KMS-11 (cell line): ENCODE measurements around the gene RBM6.

Source experiments
- H2AFZ ChIP-seq: fragments of 200-600 bp; sonication (generic); 2 replicates; pipeline ENCODE4 v1.6.1; 2016; ENCODE audit warnings: antibody characterized with exemption, mixed run types, low read depth
- H3K27ac ChIP-seq: fragments of 200-600 bp; sonication (generic); 2 replicates; pipeline ENCODE4 v1.6.1; 2016; ENCODE audit warnings: mild to moderate bottlenecking, mixed run types
- H3K27me3 ChIP-seq: fragments of 200-600 bp; sonication (generic); 2 replicates; pipeline ENCODE4 v1.6.1; 2017; ENCODE audit warnings: mild to moderate bottlenecking, low read depth, mixed run types, moderate library complexity; ENCODE audit not compliant: insufficient read depth
- H3K36me3 ChIP-seq: fragments of 200-600 bp; sonication (generic); 2 replicates; pipeline ENCODE4 v1.6.1; 2017; ENCODE audit warnings: mild to moderate bottlenecking, mixed run types; ENCODE audit not compliant: insufficient read depth
- H3K4me1 ChIP-seq: fragments of 200-600 bp; sonication (generic); 2 replicates; pipeline ENCODE4 v1.6.1; 2016; ENCODE audit warnings: mild to moderate bottlenecking, low read depth, mixed run types; ENCODE audit not compliant: poor library complexity, severe bottlenecking
- H3K4me2 ChIP-seq: fragments of 200-600 bp; sonication (generic); 2 replicates; pipeline ENCODE4 v1.7.0; 2016; ENCODE audit warnings: mild to moderate bottlenecking, mixed run types
- H3K4me3 ChIP-seq: fragments of 200-600 bp; sonication (generic); IDR thresholded peaks from 2 replicates; pipeline ENCODE4 v1.6.1; 2017; ENCODE audit warnings: low read depth, low read length, mixed read lengths; ENCODE audit not compliant: insufficient read depth
- H3K79me2 ChIP-seq: fragments of 200-600 bp; sonication (generic); 2 replicates; pipeline ENCODE4 v1.6.1; 2016; ENCODE audit warnings: low read depth, mixed run types; ENCODE audit not compliant: insufficient read depth
- H3K9ac ChIP-seq: fragments of 200-600 bp; sonication (generic); 2 replicates; pipeline ENCODE4 v1.6.1; 2016; ENCODE audit warnings: mild to moderate bottlenecking, mixed run types
- H4K20me1 ChIP-seq: fragments of 200-600 bp; sonication (generic); 2 replicates; pipeline ENCODE4 v1.6.1; 2016; ENCODE audit warnings: mild to moderate bottlenecking, mixed run types; ENCODE audit not compliant: insufficient read depth
- TF ChIP-seq, protein P1 (sequence below): fragments of 200-600 bp; sonication (generic); conservative IDR thresholded peaks from 2 replicates; pipeline ENCODE4 v1.6.1; 2017; ENCODE audit warnings: low read depth, mild to moderate bottlenecking, antibody characterized with exemption, low read length, moderate library complexity, mixed read lengths

RBM6 gene

DNA sequence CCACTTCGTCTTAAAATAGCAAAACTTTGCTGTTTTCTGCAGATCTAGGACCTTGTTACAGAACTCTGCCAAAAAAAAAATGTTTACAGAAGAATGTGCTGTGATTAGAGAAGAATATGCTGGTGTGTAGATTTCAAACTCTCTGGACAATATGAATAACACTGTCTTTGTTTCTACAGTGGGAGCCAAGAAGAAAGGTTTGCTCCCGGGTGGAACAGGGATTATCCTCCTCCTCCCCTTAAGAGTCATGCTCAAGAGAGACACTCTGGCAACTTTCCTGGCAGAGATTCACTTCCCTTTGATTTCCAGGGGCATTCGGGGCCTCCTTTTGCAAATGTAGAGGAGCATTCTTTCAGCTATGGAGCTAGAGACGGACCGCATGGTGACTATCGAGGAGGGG, 27.3 kb downstream of the RBM6 start:
- H4K20me1 ChIP-seq: no peaks in the 10 kb centered on the region
- no peaks in the 10 kb centered on the region for H3K4me1 ChIP-seq
- H2AFZ ChIP-seq: no peak overlapping the region
- no peak overlapping the region for H3K27ac ChIP-seq
- TF ChIP-seq, protein P1, sequence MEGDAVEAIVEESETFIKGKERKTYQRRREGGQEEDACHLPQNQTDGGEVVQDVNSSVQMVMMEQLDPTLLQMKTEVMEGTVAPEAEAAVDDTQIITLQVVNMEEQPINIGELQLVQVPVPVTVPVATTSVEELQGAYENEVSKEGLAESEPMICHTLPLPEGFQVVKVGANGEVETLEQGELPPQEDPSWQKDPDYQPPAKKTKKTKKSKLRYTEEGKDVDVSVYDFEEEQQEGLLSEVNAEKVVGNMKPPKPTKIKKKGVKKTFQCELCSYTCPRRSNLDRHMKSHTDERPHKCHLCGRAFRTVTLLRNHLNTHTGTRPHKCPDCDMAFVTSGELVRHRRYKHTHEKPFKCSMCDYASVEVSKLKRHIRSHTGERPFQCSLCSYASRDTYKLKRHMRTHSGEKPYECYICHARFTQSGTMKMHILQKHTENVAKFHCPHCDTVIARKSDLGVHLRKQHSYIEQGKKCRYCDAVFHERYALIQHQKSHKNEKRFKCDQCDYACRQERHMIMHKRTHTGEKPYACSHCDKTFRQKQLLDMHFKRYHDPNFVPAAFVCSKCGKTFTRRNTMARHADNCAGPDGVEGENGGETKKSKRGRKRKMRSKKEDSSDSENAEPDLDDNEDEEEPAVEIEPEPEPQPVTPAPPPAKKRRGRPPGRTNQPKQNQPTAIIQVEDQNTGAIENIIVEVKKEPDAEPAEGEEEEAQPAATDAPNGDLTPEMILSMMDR: no peak
- H3K4me3 ChIP-seq: no peak overlapping the region
- H3K9ac ChIP-seq: no peak overlapping the region
- H3K79me2 ChIP-seq: no peaks in the 10 kb centered on the region; the same call in 1 of the 2 replicates
- H3K4me2 ChIP-seq: no peak overlapping the region
- no peaks in the 10 kb centered on the region for H3K27me3 ChIP-seq
- no peaks in the 10 kb centered on the region for H3K36me3 ChIP-seq

DNA sequence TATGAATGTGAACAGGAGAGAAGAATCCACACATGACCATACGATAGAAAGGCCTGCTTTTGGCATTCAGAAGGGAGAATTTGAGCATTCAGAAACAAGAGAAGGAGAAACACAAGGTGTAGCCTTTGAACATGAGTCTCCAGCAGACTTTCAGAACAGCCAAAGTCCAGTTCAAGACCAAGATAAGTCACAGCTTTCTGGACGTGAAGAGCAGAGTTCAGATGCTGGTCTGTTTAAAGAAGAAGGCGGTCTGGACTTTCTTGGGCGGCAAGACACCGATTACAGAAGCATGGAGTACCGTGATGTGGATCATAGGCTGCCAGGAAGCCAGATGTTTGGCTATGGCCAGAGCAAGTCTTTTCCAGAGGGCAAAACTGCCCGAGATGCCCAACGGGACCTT, 28.4 kb downstream of the RBM6 start:
- no peaks in the 10 kb centered on the region for H3K27me3 ChIP-seq
- TF ChIP-seq, protein P1: no peak
- H3K4me3 ChIP-seq: no peak overlapping the region
- no peaks in the 10 kb centered on the region for H3K36me3 ChIP-seq
- H2AFZ ChIP-seq: no peak overlapping the region
- H4K20me1 ChIP-seq: no peaks in the 10 kb centered on the region
- no peak overlapping the region for H3K9ac ChIP-seq
- no peak overlapping the region for H3K27ac ChIP-seq
- H3K4me2 ChIP-seq: no peak overlapping the region
- no peaks in the 10 kb centered on the region; the same call in 1 of the 2 replicates for H3K79me2 ChIP-seq
- no peaks in the 10 kb centered on the region for H3K4me1 ChIP-seq

DNA sequence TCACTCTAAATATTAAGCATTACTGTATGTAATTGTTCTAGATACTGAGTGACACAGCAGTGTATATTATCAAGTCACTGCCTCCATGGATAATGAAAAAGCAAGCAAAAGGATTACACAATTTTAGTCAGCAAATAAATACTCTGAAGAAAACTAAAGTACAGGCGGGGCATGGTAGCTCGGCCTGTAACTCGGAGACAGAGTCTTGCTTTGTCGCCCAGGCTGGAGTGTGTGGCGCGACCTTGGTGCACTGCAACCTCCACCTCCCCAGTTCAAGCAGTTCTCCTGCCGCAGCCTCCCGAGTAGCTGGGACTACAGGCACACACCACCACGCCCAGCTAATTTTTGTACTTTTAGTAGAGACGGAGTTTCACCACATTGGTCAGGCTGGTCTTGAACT, 32.7 kb downstream of the RBM6 start:
- peaks cover 9% of the 10 kb centered on the region for H3K4me1 ChIP-seq
- H3K4me2 ChIP-seq: no peak overlapping the region
- H2AFZ ChIP-seq: no peak overlapping the region
- no peak overlapping the region for H3K4me3 ChIP-seq
- no peaks in the 10 kb centered on the region for H3K36me3 ChIP-seq
- H4K20me1 ChIP-seq: no peaks in the 10 kb centered on the region
- TF ChIP-seq, protein P1: no peak
- no peak overlapping the region for H3K27ac ChIP-seq
- no peaks in the 10 kb centered on the region for H3K27me3 ChIP-seq
- no peak overlapping the region for H3K9ac ChIP-seq
- H3K79me2 ChIP-seq: no peaks in the 10 kb centered on the region

DNA sequence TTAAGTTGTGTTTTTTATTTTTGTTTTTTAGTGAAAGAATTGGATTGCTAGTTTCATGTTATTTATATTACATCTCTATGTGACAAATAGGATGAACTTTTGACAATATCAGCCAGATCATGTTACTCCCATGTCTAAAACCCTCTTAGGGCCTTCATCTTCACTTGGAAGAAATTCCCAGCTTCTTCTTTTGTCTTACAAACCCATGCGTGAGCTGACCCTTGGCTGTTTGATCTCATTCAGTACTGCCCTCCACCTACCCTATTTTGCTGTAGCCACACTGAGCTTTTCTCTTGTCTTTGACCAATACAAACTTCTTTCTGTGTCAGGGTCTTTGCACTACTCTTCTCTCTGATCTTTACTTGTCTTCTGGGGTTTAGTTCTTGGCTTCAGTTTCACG, 37.0 kb downstream of the RBM6 start:
- H3K36me3 ChIP-seq: no peaks in the 10 kb centered on the region
- H2AFZ ChIP-seq: no peak overlapping the region
- no peaks in the 10 kb centered on the region for H3K79me2 ChIP-seq
- no peak overlapping the region for H3K27ac ChIP-seq
- H4K20me1 ChIP-seq: no peaks in the 10 kb centered on the region
- no peak overlapping the region for H3K4me2 ChIP-seq
- H3K9ac ChIP-seq: no peak overlapping the region
- H3K27me3 ChIP-seq: no peaks in the 10 kb centered on the region
- TF ChIP-seq, protein P1: no peak
- no peak overlapping the region for H3K4me3 ChIP-seq
- H3K4me1 ChIP-seq: peaks cover 9% of the 10 kb centered on the region

DNA sequence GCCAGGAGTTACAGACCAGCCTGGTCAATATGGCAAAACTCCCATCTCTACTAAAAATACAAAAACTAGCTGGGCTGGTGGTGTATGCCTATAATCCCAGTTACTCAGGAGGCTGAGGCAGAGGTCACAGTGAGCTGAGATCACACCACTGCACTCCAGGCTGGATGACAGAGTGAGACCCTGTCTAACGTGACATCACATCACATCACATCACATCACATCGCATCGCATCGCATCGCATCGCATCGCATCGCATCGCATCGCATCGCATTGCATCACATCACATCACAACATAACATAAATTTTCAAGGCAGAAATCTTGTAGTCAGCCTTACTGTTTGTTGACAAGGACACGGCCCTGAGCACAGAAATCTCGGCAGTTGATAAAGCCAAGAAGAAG, 44.4 kb downstream of the RBM6 start:
- Histone ChIP-seq H4K20me1 (no peaks in the 10 kb centered on the region), H3K9ac (no peak overlapping the region)

More for the DNA sequence above, 44.4 kb downstream of the RBM6 start:
- Histone ChIP-seq H3K4me1 (no peaks in the 10 kb centered on the region), H3K27me3 (no peaks in the 10 kb centered on the region), H3K4me3 (no peak overlapping the region), H2AFZ (no peak overlapping the region), H3K4me2 (no peak overlapping the region), H3K27ac (no peak overlapping the region), H3K36me3 (no peaks in the 10 kb centered on the region), H3K79me2 (no peaks in the 10 kb centered on the region)
- TF ChIP-seq, protein P1: no peak
